NCI-H1930 (cell line): ENCODE data around the gene ARL5A.

Source experiments
- DNase-seq, 2 experiments: peaks; one replicate each; lab custom pipeline; 2025; lab: John Stamatoyannopoulos, UW

The ARL5A gene

DNA sequence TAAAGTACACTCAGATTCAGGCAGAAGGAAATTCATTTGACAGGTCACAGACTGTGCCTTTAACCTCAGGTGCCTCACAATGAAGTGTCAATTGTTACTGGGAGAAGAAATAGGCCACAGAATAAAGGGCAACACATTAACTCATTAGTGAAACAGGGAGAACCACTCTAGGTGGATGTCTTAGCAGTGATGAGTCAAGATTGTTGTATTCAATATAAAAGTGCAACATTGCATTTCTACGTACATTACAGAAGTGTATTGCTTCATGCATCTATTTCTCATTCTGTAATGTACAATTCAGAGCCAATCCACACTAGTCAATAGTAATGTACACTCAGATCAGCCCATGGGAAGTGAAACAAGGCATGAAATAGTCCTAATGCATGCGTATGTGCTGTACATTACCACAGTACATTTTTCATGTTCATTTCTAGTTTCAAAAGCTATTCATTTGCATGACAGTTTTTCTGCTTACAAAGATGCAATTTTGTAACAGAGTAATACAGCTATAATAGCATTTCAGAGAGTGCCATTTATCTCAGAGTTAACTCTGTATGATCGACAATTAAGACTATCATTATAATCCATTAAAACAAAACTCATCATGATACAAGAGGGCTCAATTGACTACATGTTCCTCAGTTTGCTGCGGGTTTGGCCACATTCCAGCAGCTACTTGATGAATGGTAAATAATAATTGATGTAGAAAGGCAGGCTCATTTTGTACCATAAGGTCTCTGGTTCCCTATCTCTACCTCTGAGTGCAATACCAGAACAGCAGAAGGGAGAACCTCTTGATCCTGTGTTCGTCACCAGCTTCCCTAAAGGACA, 12.2 kb upstream of the ARL5A start:
- DNase-seq = no peak

DNA sequence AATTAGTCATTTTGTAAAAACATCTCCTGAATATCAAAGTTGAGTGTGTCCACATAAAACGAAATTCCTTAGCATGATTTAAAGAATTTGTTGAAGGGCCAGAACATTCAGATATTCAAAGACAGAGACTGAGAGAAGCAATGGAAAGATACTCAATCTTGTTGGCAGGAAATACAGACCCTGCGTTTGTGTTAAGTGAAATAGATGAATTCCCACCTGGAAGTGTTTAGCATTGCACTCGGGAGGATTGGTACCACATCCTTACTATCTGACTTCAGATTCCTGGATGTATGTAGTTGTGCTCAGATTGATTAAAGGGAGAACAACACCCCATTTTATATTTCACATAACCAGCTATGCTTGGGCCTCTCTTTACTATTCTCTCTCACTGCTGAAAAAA, 9.7 kb upstream of the ARL5A start:
- DNase-seq = no peak

GRCh38 chr2:151833984-151834383, 5.8 kb upstream of the ARL5A start:
- DNase-seq = no peak

- DNase-seq = no peak
These were observed 2.7 kb upstream of the ARL5A start for GRCh38 chr2:151830961-151831360.

- no peak for DNase-seq
These were observed 686 bp upstream of the ARL5A start for GRCh38 chr2:151828890-151829324.

GRCh38 chr2:151827564-151828142, 568 bp downstream of the ARL5A start:
- no peak for DNase-seq

GRCh38 chr2:151826737-151827157, 1.5 kb downstream of the ARL5A start:
- no peak for DNase-seq

GRCh38 chr2:151824886-151825285, 3.3 kb downstream of the ARL5A start:
- no peak for DNase-seq

- DNase-seq = no peak
These were observed 4.6 kb downstream of the ARL5A start for GRCh38 chr2:151823651-151824050.

DNA sequence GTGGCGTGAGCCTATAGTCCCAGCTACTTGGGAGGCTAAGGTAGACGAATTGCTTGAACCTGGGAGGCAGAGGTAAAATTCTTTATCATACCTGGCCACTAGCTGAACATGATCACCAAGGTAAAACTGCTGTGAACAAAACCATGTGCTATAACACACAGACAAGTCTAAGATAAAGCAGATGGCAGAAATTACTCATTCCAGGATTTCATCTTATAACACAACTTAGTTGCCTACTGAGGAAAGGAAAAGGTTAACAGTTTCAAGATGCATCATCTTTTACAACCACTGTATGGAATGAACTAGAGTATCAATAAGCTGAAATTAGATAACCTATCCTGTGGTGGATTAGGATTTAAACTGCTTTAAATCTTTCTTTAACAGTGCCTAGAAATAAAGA, 8.3 kb downstream of the ARL5A start:
- no peak for DNase-seq

DNA sequence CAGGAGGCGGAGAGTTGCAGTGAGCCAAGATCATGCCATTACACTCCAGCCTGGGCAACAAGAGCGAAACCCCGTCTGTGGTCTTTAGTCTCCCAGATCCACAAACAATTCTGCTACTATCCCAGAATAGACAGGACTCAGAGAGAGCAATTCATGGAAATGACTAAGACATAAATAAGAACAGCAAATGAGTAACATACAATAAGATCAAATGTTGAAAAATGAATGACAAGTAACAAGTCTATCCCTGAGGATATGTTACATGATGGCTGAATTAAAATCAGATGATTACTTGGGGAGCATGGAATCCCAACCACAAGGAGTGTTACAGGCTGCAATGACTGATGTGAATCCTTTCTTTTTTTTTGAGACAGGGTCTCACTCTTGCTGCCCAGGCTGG, 10.3 kb downstream of the ARL5A start:
- no peak for DNase-seq

GRCh38 chr2:151816843-151817242, 11.4 kb downstream of the ARL5A start:
- no peak for DNase-seq

- no peak for DNase-seq
These were observed 12.3 kb downstream of the ARL5A start for GRCh38 chr2:151815821-151816489.

GRCh38 chr2:151810489-151810888, 17.7 kb downstream of the ARL5A start:
- DNase-seq = no peak

GRCh38 chr2:151809073-151809383, 19.2 kb downstream of the ARL5A start:
- no peak for DNase-seq

DNA sequence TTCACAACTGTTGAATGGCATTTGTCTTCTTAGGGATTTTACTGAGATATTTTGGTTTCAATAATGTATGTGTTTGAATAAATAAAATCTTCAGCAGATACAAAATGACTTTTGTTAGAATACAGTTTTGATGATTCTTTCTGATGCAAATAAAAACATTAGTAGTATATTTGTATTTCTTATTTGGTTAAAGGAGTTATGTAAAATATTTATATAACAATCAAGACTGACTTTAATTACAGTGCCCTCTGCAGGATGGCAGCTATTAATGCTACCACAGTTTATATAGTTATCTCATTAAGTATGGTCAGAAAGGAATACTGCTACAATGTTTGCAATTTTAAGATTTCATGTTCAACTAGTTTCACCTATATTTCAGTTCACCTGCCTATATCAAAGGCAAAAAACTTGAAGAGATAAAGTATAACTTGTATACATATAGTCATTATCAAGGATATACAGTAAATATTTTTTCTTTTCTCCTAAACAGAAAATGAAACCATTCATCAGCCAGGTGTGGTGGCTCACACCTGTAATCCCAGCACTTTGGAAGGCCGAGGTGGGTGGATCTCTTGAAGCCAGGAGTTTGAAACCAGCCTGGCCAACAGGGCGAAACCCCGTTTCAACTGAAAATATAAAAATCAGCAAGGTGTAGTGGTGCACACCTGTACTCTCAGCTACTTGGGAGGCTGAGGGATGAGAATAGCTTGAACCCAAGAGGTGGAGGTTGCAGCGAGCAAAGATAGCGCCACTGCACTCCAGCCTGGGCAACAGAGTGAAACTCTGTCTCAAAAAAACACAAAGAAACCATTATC, 19.8 kb downstream of the ARL5A start:
- no peak for DNase-seq

GRCh38 chr2:151805961-151806360, 22.3 kb downstream of the ARL5A start:
- DNase-seq = no peak

DNA sequence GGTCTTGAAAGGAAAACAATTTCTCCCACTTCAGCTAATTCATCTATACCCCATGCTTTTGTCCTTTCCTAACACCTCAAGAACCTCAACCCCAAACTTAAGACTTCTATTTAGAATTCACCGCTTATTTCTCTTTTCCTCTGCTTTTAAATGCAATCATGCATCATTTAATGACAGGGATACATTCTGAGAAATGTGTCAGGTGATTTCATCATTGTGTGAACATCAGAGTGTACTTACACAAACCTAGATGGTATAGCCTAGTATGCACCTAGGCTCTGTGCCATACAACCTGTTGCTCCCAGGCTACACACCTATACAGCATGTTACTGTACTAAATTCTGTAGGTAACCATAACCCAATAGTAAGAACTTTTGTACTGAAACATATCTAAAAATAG, 22.9 kb downstream of the ARL5A start:
- DNase-seq = no peak

DNA sequence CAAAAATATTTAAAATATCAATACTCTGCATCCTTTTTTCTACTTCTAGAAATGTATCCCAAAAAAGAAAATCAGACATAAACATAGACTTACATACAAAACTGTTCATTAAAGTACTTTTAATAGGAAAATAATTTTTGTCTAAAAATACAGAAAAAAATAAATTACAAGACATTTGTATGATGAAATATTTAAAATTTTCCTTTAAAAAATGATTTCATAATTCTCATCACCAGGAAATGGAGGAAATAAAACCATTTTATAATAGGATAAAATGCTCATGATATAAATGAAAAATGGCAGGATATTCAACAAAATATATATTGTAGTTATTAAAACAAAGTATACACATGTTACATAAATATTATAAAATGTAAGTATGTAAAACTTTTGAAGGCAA, 24.4 kb downstream of the ARL5A start:
- DNase-seq = no peak

DNA sequence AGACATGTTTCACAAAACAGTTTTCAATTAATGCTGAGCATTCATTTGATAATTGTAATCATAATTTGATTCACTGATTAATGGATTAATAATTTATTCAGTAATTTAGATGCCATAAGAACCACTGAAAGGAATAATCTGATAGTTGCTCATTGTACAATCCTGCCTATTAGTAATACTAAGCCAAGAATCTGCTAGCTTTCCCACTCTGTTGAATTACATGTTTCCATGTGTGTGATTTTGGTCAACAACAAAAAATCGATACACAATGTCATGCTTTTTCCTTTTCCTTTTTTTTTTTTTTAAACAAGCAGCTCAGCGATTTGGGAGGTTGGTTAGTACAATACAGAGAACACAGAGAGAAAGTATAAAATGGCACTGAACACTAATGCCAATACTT, 25.9 kb downstream of the ARL5A start:
- no peak for DNase-seq

DNA sequence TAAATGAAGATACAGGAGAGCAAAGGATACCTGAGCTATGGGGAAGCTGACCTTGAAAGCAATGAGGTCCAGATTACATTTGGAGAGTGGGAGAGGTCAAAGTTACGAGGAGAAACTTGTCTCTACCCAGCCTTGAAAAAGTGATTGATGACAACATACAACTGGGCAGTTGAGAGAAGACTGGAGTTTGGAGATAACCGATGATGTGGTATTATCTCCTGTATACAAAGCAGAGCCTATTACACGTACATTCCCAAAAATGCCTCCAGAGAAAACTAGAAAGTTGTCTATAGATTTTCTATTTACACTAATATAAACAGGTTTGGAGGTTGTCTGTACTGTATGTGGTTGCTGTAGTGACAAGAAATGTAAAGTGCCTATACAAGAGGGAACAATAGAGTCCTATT, 28.3 kb downstream of the ARL5A start:
- DNase-seq = no peak

DNA sequence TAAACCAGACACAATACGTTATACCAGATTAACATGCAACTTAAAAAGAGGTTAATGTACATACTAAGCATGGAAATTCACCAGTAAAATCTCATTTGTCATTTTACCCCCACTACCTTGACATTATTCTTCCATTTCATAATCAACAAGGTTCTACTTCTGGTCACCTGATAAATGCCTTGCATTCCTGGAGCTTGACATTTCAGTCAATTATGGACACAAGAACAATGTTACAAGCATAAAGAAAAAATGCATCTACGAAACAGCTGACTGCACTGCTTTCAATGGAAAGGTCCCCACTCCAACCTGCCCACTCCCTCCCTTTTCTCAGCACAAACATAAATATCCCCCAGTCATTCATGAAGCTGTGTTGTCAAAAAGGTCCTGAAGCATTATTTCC, 31.4 kb downstream of the ARL5A start:
- no peak for DNase-seq
